ENCODE measurements around the gene SERTAD2. TPM values are rescaled to one million over a fixed set of nuclear protein-coding genes. Genes with fewer than 3 reads are reported as not detected.

SERTAD2 gene
- total RNA-seq, 4 donors from 2014 or later, result 19.5 to 54.0 (median 20.8) TPM

DNA sequence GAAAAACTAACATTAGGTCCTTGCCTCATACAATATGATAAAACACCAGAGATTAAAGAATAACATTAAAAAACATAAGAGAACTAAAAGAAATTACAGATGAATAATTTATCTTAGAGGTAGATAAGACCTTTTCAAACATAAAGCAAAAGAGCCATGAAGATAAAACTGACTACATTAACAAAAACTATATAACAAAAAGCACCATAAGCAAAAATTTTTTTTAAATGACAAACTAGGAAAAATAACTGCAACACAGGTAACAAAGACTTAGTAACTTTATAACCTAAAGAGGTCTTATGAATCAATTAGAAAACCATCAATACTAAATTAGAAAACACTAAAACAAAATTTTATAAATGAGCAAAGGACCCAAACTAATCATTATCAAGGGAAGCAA, 16.3 kb upstream of the SERTAD2 start:
- no peak for DNase-seq
- peaks cover 0 to 6% (median 0%) of the 10 kb centered on the region in 3 donors for H3K4me1 ChIP-seq
- H3K9me3 ChIP-seq, result no peaks in the 10 kb centered on the region
- no peaks in the 10 kb centered on the region for H3K27me3 ChIP-seq
- no peak overlapping the region for H3K27ac ChIP-seq
- TF ChIP-seq POLR2A (IDR thresholded peaks at IDR 0.05), result no peak
- TF ChIP-seq, protein P1, sequence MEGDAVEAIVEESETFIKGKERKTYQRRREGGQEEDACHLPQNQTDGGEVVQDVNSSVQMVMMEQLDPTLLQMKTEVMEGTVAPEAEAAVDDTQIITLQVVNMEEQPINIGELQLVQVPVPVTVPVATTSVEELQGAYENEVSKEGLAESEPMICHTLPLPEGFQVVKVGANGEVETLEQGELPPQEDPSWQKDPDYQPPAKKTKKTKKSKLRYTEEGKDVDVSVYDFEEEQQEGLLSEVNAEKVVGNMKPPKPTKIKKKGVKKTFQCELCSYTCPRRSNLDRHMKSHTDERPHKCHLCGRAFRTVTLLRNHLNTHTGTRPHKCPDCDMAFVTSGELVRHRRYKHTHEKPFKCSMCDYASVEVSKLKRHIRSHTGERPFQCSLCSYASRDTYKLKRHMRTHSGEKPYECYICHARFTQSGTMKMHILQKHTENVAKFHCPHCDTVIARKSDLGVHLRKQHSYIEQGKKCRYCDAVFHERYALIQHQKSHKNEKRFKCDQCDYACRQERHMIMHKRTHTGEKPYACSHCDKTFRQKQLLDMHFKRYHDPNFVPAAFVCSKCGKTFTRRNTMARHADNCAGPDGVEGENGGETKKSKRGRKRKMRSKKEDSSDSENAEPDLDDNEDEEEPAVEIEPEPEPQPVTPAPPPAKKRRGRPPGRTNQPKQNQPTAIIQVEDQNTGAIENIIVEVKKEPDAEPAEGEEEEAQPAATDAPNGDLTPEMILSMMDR (IDR thresholded peaks at IDR 0.05), result no peak
- no peaks in the 10 kb centered on the region for H3K36me3 ChIP-seq
- intact Hi-C loops (cut with DNase I), result no loop called here
- H3K4me3 ChIP-seq, result no peak overlapping the region

DNA sequence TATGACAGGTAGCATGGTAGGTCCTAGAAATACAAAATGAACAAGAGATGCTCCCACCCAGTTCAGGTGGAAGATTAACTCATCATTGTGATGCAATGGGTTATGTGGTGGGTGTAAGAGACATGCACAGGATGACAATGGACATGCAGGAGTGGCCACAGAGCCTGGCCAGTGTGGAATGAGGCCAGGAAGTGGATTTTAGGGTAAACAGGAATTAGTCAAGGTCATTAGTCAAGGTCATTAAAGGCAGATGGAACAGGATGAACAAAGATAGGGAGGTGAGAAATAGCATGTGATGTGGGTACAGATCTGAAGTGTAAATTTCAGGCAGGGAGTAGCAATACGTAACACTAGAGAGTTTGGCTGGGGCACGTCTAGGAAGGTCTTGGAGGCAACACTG, 15.6 kb upstream of the SERTAD2 start:
- H3K9me3 ChIP-seq, result no peaks in the 10 kb centered on the region
- 89 to 93% methylated on average over 2 of the region's 2 CpGs for WGBS, 2 donors
- no peak for DNase-seq
- intact Hi-C loops (cut with DNase I), result no loop called here
- TF ChIP-seq, protein P1 (IDR thresholded peaks at IDR 0.05), result no peak
- no peak for TF ChIP-seq POLR2A (IDR thresholded peaks at IDR 0.05)
- H3K4me3 ChIP-seq, result no peak overlapping the region
- peaks cover 0 to 6% (median 0%) of the 10 kb centered on the region in 3 donors for H3K4me1 ChIP-seq
- H3K36me3 ChIP-seq, result no peaks in the 10 kb centered on the region
- no peak overlapping the region for H3K27ac ChIP-seq
- H3K27me3 ChIP-seq, result no peaks in the 10 kb centered on the region

DNA sequence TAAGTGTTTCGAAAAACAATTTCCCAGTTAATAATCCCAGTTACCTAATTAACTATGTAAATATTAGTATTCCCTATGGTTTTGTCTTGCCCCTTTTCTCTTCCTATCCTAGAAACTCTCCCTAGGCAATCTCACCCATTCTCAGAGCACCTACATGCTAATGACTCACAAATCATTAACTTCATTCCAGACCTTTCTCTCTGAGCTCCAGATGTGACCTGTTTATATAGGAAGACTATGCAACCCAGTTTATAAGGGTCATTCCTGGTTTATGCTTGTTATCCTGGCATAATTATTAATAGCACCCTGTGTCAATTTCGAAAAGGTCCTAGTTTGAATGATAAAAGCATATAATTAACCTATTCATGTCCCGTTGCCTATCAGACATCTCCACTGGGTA, 14.8 kb upstream of the SERTAD2 start:
- H3K9me3 ChIP-seq, result no peaks in the 10 kb centered on the region
- no peak overlapping the region for H3K27ac ChIP-seq
- DNase-seq, result no peak
- H3K4me1 ChIP-seq, result peaks cover 0 to 6% (median 0%) of the 10 kb centered on the region in 3 donors
- intact Hi-C loops (cut with DNase I), result no loop called here
- no peaks in the 10 kb centered on the region for H3K36me3 ChIP-seq
- H3K27me3 ChIP-seq, result no peaks in the 10 kb centered on the region
- no peak for TF ChIP-seq POLR2A (IDR thresholded peaks at IDR 0.05)
- TF ChIP-seq, protein P1 (IDR thresholded peaks at IDR 0.05), result no peak
- H3K4me3 ChIP-seq, result no peak overlapping the region
- WGBS, 2 donors, result 91 to 92% methylated on average over 3 of the region's 3 CpGs

DNA sequence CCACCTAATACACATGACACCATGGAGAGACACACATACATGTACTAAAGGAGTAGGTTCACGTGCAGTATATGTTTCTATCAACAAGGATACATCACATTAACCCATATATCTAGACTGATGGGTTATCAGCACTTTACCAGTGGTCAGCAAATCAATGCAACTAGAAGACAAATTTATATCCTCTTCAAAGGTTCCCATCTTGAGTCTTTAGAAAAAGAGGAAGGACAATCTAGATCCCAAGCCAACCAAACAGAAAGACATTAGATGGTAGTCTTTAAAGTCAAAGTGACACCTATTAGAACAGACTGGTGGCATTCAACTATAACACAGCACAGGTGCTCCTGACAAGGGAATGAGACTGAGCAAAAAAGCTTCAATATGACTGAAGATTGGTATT, 13.8 kb upstream of the SERTAD2 start:
- no peak for DNase-seq
- Histone ChIP-seq H3K9me3 (no peaks in the 10 kb centered on the region), H3K4me1 (peaks cover 0 to 1% (median 0%) of the 10 kb centered on the region in 3 donors), H3K4me3 (no peak overlapping the region), H3K27me3 (no peaks in the 10 kb centered on the region), H3K36me3 (no peaks in the 10 kb centered on the region), H3K27ac (no peak overlapping the region)
- intact Hi-C loops (cut with DNase I), result no loop called here
- WGBS, 2 donors, result 88 to 100% methylated on average over 1 of the region's 1 CpG
- TF ChIP-seq, protein P1 (IDR thresholded peaks at IDR 0.05), result no peak

DNA sequence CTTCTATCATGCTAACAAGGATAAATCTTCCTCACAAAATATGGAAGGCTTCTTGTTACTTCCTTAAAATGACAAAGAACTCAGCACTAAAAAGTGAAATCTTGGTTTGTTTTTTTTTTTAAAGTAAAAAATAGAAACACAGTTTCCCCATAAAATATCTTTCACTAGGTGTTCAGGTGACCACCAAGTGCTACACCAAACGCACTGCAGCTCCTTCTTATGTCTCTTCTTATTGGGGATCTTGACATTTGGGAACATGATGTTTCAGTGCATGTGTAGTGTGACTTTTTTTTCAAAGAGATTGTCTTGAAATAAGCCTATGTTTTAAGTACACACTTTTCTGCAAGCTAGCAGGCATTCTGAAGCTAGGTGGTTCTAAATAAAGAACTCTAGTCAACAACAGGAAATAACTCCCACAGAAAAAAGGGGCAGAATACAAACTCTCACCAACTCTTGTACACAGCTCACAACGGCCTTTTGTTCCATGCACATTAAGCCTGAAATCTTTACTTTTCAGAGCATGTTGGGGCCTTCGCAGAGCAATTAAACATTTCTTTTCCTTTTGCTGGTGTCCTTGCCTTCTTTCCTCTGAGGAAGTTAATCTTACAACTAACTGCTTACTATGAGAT, 13.2 kb upstream of the SERTAD2 start:
- Histone ChIP-seq H3K4me3 (no peak overlapping the region), H3K27me3 (no peaks in the 10 kb centered on the region), H3K4me1 (peaks cover 0 to 2% (median 0%) of the 10 kb centered on the region in 3 donors), H3K36me3 (no peaks in the 10 kb centered on the region), H3K9me3 (no peaks in the 10 kb centered on the region), H3K27ac (peak overlapping the region in 2 of 4 donors; percentile 6 to 17)
- intact Hi-C loops (cut with DNase I), result no loop called here
- DNase-seq, result no peak
- WGBS, 2 donors, result 57 to 66% methylated on average over 3 of the region's 3 CpGs
- TF ChIP-seq POLR2A (IDR thresholded peaks at IDR 0.05), result no peak
- TF ChIP-seq, protein P1 (IDR thresholded peaks at IDR 0.05), result no peak
